NCI-H2227 (cell line): ENCODE measurements around the gene ICA1.
"Not testable (repeated sequence)": the region's sequence is repeated elsewhere in the genome, so short reads cannot be mapped to it uniquely, and the experiment has no call there.

Source experiments
- DNase-seq: peaks from one replicate; lab custom pipeline; 2025; ENCODE audit not compliant: unreplicated experiment; lab: John Stamatoyannopoulos, UW

Gene ICA1

DNA sequence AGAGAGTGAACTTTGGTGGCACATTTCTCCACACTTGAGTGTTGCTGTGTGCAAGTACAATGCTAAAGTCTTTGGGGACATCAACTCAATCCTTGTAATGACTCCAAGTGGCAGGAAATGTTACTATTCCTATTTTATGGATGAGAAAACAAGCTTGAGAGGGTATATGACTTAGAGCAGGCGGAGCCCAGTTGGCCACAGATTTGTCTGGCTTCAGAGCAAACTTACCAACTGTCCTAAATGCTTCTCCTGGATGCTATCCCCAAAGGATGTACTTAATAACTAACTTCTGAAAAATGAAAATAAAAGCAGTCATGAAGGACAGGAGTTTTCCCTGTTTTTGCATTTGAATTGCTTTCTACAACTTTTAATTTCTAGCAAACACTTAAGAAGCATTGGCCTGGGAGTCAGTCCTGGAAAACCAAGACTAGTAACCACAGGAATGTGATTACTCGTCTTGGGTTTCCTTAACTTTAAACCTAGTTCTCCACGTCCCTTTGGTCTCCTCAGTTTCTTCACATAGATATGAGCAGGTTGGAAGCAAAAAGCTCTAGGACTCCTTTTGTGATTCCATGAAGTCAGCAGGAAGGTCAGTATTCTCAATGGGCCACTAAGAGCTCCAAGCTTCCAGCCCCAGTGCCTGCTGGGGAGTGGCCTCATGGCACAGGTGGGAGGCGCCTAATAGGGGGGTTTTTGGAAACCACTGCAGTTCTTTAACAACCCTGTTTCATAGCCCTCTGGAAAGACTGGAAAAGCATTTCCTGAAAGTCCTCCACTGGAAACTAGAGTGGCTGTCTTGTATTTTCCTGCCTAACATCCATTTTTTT, 152.6 kb downstream of the ICA1 start:
- DNase-seq: no peak

- DNase-seq: no peak
These were observed 156.4 kb downstream of the ICA1 start for GRCh38 chr7:8105449-8106095.

DNA sequence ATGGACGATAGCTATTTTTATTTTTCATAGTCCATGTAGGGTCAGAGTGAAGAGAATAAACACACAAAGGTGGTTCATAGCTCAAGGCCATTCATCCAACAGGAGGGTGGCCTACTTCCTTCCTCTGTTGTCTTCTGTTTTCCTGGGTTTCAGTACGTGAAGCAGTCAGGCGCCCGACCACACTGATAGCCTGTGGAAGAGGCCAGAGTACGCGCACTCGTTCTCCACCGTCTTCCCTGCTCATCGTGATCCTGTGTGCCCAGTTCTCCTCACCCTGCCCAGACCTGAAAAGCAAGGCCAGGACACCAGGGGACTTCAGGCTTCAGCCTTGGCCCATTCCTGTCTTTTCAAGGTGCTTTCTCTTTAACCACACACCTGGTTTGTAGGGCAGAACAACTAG, 158.7 kb downstream of the ICA1 start:
- DNase-seq: no peak

GRCh38 chr7:8101292-8101691, 160.7 kb downstream of the ICA1 start:
- not testable (repeated sequence) for DNase-seq

GRCh38 chr7:8094164-8095140, 167.5 kb downstream of the ICA1 start:
- no peak for DNase-seq

- no peak for DNase-seq
These were observed 169.8 kb downstream of the ICA1 start for GRCh38 chr7:8092140-8092539.

DNA sequence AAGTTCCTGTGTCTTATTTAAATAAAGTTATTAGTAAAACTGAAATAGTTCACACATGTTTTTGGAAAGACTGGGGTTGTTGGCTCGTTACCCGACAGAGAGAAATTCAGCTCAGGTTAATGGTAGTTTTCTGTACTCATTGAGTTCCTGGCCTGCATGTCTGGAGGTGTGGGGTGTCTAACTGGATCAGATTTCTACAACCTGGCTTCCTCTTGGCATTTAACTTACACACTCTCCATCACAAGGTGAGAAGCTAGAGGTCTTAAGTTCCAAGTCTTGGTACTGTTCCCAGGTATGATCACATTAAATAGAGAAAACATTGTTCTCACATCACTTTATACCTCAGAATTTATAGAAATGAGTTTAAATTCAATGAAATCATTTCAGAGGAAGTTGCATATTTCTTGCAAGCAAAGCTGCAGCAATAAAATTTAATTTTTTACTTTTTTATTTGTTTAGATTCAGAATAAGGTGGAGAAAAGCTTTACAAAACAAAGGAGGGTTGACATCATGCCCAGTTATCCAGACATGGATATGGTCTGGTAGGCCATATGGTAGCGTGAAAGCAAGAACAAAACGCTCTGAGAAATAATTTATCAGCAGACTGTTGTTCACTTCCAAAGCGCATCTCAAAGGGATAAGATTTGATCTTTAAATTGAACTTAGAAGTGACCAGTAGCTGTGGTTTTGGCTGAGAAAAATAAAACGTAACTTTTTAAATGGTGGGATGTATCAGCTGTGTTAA, 172.8 kb downstream of the ICA1 start:
- no peak for DNase-seq

- DNase-seq: no peak
These were observed 175.7 kb downstream of the ICA1 start for GRCh38 chr7:8086239-8086638.

DNA sequence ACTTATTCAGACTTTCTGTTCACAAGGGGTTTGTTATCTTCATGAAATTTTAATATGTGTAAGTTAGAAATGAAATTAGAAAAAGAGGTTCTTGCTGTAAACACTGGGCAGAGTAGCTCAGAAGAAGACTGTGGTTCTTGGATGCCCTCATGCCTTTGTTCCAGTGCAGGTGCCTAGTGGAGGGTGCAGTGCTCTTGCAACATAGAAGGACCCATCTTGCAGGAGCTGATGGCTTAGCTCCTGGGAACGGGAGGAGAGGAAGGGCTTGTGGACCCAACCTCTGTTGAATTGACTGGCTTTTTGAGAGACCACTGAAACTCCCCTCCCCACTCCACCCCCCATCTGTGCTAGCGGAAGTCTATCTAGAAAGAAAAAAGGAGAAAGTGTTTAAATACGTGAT, 176.5 kb downstream of the ICA1 start:
- no peak for DNase-seq

DNA sequence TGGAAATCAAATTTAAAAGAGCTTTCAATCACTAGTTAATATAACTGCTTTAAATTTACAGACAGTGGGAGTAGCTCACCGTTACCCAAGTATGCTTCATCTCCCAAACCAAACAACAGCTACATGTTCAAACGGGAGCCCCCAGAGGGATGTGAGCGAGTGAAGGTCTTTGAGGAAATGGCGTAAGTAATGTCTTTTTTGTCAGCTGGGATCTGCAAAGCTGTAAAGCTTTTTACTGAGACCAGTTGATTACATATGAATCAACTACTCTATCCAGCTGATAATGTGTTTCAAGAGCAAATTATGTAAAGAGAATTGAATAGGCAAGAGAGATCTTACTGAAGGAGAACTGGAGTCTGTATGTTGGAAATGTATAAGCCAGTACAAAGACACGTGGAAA, 177.1 kb downstream of the ICA1 start:
- no peak for DNase-seq

GRCh38 chr7:8082762-8083161, 179.2 kb downstream of the ICA1 start:
- DNase-seq: no peak

GRCh38 chr7:8078418-8078817, 183.5 kb downstream of the ICA1 start:
- no peak for DNase-seq

DNA sequence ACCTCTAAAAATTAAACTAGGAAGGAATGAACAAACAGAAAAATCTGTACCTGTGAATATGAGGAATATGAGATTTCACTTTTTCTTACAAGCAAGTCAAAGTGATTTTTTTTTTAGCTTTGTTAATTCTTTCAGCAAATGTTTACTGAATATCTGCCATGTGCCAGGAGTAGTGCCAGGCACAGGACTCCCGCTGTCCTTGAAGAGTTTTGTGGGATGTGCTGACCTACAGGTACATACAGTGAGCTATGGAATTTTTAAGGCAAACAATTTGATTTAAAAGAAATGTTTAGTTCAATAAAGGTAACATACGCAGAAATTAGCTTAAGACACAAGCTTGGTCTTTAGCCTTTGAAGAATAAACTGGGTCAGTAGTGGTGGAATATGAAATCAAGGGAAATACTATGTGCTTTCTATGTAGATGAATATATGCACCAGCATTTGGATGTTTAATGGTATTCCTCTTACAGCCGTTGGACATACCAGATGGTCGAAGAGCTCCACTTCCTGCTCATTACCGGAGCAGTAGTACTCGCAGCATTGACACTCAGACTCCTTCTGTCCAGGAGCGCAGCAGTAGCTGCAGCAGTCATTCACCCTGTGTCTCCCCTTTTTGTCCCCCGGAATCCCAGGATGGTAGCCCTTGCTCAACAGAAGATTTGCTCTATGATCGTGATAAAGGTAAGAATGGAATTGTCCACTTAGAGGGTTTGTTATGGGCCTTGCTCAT, 191.4 kb downstream of the ICA1 start:
- DNase-seq: no peak

DNA sequence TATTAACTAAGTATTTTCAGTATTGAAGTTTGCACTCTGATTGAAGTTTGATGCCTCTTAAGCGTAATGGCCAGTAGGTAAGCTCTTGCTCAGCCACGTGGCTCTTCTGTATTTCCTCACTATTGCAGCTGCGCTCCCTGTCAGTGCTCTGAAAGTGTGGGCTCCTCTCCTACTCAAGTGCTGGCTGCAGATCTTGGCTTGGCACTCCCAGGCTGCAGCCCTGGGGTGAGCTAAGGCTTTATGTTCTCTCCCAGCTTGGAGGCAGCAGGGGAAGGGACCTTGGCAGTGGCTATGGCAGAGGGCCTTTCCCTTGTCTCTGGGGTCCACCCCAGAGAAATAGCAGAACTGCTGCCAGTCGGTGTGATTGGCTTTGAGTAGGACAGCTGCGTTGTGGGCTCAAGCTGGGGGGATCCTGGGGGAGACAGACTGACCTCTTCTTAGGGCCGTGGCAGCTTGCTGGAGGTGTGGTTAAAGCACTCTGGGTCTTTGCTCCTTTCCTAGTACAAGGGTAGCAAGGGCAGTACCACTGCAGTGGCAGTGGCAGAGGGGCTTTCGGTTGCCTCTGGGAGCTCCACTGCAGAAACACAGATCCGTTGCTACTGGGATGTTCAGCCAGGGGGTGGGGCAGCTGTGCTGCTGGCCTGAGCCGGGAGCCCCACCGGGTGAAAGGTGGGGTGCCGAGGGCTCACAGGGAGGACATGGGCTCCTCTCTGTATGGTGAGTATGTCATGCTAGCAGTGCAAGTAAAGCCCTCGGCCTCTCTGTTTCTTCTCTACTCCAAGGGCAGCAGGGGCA, 192.9 kb downstream of the ICA1 start:
- no peak for DNase-seq

GRCh38 chr7:8065356-8065813, 196.6 kb downstream of the ICA1 start:
- DNase-seq: no peak

GRCh38 chr7:8064828-8065227, 197.1 kb downstream of the ICA1 start:
- no peak for DNase-seq

GRCh38 chr7:8063706-8064297, 198.2 kb downstream of the ICA1 start:
- no peak for DNase-seq

DNA sequence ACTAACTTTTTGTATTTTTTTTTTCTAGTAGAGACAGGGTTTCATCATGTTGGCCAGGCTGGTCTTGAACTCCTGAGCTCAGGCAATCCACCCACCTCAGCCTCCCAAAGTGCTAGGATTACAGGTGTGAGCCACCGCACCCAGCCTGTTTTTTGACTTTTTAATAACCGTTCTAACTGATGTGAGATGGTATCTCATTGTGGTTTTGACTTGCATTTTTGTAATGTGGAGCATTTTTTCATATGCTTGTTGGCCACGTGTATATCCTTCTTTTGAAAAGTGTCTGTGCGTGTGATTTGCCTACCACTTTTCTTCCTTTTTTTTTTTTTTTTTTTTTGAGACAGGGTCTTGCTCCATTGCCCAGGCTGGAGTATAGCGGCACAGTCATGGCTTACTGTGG, 198.7 kb downstream of the ICA1 start:
- DNase-seq: not testable (repeated sequence)
